Cerebellar nuclear complex (tissue), 1 donor: Measurements from ENCODE around the gene RNF41.
"Not testable (repeated sequence)": the region's sequence is repeated elsewhere in the genome, so short reads cannot be mapped to it uniquely, and the experiment has no call there.

ENCODE experiments used
- DNase-seq, 2 experiments: peaks; one replicate each; lab custom pipeline; 2025; lab: John Stamatoyannopoulos, UW

Gene RNF41

GRCh38 chr12:56208006-56208405, 13.7 kb downstream of the RNF41 start:
- no peak for DNase-seq

- DNase-seq, result no peak
These were observed 15.1 kb downstream of the RNF41 start for GRCh38 chr12:56206452-56207166.

GRCh38 chr12:56205445-56205844, 16.3 kb downstream of the RNF41 start:
- no peak for DNase-seq

GRCh38 chr12:56204275-56204674, 17.4 kb downstream of the RNF41 start:
- DNase-seq, result no peak

- no peak for DNase-seq
These were observed 18.9 kb downstream of the RNF41 start for GRCh38 chr12:56202838-56203237.

GRCh38 chr12:56202366-56202765, 19.4 kb downstream of the RNF41 start:
- DNase-seq, result no peak

- DNase-seq, result no peak
These were observed 22.9 kb downstream of the RNF41 start for GRCh38 chr12:56198836-56199235.

- no peak for DNase-seq
These were observed 23.6 kb downstream of the RNF41 start for GRCh38 chr12:56197921-56198635.

- not testable (repeated sequence) for DNase-seq
These were observed 24.7 kb downstream of the RNF41 start for GRCh38 chr12:56196818-56197550.

- DNase-seq, result peak in 1 of 2 experiments; percentile 50
These were observed 28.6 kb downstream of the RNF41 start for GRCh38 chr12:56193025-56193578.

- no peak for DNase-seq
These were observed 29.1 kb downstream of the RNF41 start for GRCh38 chr12:56192582-56192981.

- DNase-seq, result no peak
These were observed 31.0 kb downstream of the RNF41 start for GRCh38 chr12:56190695-56191155.

- DNase-seq, result peak in 1 of 2 experiments; percentile 4
These were observed 31.6 kb downstream of the RNF41 start for GRCh38 chr12:56189918-56190694.

GRCh38 chr12:56189099-56189917, 32.4 kb downstream of the RNF41 start, which contains the start of gene SMARCC2:
Gene SMARCC2, minus strand, starts transcription at chr12:56189483. Its CDS starts 22 bp downstream, at chr12:56189461.
- DNase-seq, result peak in 1 of 2 experiments; percentile 32

- DNase-seq, result no peak
These were observed 33.0 kb downstream of the RNF41 start for GRCh38 chr12:56188778-56189098.

- DNase-seq, result no peak
These were observed 33.5 kb downstream of the RNF41 start for GRCh38 chr12:56188131-56188777.

GRCh38 chr12:56186957-56187356, 34.8 kb downstream of the RNF41 start:
- DNase-seq, result no peak

GRCh38 chr12:56178347-56178746, 43.4 kb downstream of the RNF41 start:
- no peak for DNase-seq

- no peak for DNase-seq
These were observed 48.9 kb downstream of the RNF41 start for GRCh38 chr12:56172839-56173238.

- no peak for DNase-seq
These were observed 52.4 kb downstream of the RNF41 start for GRCh38 chr12:56169229-56169759.
